NCI-H1417 treated with DMSO at 0.1 percent for 48 hours (cell line): ENCODE results near the gene SPI1.
A peak's percentile ranks its signal among the peaks of the same experiment; 100 is the strongest.

Experiments used
- DNase-seq: peaks from one replicate; lab custom pipeline; 2025; lab: John Stamatoyannopoulos, UW

The SPI1 gene

DNA sequence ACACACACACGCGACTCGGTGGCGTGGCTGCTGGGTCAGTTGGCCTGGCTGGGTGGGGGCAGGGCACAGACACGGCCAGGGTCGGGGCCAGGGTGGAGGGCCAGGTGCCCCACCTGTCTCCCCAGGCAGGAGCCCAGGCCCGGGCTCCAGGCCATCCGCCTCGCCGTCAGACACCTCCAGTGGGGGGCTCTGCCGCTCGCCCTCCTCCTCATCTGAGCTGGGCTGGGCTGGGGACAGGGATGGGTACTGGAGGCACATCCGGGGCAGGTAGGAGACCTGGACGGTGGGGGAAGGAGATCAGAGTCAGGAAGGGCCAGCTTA is 19.7 kb downstream of the SPI1 start:
- no peak for DNase-seq

DNA sequence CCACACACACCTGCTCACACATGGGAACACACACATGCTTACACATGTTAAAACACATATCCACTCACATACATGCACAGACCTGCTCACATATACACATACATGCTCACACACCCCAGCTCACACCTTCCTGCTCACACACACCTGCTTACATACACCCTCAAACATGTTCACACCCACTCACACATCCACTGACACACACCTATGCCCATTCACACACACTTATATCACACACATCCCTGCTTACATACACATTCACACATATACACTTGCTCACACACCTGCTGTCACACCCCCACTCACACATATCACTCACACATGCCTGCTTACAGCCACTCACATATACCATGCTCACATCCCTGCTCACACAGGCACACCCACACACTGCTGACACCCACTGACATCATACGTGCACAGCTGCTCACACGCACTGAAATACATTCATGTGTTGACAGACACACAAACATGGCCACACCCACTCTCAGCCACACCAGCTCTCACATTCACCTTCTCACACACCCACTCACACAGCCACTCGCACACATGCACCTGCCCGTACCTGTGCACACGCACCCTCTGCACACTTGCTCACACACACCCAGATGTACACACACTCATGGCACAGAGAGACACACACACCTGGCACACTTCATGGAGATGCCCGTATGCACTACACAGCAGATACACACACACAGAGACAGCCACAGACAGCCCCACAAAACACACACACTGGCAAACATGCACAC is 20.2 kb downstream of the SPI1 start:
- DNase-seq: no peak

DNA sequence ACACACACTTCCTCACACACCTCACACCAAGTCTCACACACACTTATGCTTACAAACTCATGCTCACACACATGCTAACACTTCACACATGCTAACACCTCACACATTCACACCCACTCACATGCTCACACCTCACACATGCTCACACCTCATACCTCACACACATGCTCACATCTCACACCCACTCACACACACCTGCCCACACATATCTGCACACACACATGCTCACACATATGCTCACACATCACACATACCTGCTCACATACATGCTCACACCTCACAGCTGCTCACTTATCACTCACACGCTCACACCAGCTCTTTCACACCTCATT is 21.4 kb downstream of the SPI1 start:
- DNase-seq: no peak

DNA sequence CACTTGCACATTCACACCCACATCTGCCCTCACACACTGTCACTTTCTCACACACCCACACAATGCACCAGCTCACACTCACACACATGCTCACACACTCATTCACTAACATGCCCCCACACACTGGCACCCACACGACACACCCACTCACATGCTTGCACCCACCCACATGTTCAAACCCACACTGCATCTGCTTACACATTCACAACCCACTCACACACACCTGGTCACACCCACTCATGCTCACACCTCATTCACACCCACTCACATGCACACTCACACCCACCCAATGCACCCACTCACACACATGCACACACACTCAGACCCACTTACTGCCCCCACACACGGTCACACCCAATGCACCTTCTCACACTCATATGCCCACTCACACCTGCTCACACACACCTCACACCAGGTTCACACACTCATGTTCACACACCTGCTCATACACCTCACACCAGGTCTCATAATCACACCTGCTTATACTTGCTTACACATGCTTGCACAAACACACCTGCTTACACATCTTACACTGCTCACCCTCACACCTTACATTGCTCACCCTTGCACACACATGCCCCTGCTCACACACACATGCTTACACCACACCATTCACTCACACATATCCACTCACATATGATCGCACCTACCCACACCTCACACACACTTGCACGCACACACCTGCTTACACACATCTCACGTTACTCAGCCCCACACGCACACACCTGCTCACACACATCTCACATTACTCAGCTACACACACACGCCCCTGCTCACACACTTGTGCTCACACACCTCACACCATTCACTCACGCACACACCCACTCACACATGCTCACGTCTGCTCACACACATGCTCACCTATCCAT is 22.0 kb downstream of the SPI1 start:
- DNase-seq: no peak

DNA sequence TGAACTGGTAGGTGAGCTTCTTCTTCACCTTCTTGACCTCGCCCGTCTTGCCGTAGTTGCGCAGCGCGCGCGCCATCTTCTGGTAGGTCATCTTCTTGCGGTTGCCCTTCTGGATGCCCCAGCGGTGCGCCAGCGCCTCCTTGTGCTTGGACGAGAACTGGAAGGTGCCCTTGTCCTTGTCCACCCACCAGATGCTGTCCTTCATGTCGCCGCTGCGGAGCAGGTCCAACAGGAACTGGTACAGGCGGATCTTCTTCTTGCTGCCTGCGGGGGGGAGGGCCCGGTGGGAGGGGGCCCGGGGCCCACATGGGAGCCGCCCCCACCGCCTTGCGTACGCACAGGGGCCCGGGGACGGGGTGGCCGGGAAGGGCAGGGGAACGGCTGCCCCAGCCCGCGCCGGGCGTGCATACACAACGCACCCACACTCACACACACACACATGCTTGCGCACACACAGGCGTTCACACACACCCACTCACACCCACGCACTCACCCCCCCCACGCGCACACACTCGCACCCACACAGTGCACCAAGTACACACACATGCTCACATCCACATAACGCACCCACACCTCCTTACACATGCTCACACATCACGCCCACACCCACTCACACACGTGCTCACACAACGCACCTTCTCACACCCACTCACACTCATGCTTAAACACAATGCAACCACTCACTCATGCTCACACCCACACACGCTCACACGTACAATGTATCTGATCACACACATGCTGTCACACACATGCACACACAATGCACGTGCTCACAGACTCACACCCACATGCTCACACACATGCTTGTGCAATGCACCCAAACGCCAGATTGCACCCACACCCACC is 22.8 kb downstream of the SPI1 start:
- peak; percentile 82 for DNase-seq

DNA sequence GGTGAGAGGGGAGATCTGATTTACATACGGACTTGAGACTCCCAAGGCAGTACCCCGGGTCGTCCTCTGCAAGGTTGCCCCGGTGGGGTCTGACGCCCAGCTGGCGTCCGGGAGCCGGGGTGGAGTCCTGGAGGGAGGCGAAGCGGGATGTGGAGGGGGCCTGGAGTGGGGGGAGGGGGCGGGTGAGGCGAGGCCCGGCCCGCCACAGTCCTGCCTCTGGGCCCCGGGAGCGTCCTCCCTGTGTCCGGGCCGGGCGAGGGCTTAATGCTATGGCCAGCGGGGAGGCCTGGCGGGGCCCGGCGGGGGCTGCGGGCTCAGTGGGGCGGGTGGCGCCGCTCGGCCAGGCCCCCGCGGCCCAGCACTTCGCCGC is 23.4 kb downstream of the SPI1 start:
- DNase-seq: no peak

DNA sequence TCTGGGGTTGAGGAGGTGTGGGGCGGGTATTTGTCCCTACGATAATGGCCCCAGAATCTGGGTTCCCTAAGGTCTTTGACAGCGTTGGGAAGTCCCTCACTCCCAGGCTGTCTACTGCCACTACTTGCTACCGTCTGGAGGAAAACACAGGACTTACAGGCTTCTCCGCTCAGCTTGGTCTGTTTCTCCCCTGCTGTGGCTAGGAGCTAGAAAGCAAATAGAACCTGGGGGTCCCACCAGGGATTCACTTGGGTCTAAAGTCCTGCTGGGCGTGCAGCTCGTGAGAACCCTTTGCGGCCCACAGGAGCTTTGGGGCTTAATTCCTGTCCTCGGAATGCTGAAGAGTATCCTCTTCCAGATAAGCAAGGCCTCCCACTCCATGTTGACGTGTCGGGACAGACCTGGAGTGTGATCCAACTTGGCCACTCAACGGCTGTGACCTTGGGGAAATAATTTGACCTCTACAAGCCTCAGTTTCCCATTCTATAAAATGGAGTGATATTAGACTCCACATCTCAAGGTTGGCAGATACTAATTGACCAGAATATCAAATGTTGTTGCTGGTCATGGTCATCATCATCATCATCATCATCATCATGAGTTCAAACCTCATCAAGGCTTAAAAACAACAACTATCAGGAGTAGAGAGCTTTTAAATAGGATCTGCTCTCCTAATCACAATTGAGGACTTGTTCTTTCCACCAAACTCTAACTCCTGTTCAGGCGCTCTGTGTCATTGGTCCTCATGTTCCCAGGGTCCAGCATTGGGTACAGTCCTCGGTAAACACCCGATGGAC is 24.2 kb downstream of the SPI1 start:
- no peak for DNase-seq

DNA sequence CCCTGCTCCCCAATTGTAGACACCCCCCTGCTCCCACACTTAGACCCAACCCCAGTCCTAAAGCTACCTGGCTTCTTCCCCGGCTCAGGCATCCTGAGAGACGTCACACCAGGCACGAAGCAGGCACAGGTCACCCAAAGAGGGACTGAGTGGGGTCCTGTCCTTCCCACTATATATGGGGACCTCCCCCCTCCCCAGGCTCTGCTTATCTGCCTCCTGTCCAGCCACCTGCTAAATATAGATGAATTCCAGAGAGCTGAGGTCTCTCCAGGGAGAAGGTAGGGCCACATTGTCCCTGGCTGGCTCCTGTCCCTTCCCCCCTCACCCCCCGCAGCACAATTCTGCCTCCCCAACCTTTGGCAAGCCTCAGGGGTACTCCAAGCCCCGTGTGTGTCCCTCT is 25.8 kb downstream of the SPI1 start, which contains the start of gene MYBPC3:
Gene MYBPC3 (minus strand): TSS at position 147 of the 400 bp plus-strand sequence. CDS start 55 bp downstream, at position 92.
- DNase-seq: no peak

DNA sequence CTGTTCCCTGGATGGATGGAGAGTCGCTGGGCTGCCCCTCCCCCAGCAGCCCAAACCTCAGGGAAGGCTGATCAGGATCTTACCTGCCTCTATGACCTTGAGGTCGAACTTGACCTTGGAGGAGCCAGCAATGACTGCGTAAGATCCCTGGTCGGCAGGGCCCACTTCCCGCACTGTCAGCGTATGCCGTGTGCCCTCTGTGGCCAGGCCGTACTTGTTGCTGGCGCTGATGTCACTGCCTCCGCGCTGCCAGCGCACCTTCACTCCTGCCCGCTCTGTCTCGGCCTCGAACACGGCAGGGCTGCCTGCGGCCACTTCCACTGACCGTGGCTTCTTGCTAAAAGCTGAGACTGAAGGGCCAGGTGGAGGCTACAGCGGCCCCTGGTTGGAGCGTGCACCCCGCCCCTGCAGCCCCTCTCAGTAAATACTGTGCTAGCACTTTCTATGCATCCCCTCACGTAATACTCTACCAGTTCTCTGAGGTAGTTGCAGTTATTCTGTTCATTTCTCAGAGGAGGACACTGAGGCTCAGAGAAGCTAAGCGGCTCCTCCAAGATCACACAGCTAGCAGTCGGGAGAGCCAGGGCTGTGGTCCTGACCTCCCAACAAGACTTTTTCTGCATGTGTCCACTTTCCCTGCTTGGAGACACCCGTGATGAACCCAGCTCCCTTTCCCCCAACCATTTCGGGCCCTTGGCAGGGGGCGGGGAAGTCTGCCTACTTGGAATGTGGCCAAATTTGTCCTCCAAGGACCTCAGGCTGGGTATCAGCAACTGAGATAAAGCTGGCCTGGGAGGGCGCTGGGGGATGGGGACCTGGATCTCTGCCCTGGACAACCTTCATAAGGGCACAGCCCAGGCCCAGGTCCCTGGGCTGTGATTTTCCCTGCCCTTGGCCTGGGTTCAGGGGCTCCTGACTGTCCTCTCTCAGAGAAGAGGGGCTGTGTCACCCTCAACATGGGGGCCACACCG is 26.9 kb downstream of the SPI1 start:
- no peak for DNase-seq

DNA sequence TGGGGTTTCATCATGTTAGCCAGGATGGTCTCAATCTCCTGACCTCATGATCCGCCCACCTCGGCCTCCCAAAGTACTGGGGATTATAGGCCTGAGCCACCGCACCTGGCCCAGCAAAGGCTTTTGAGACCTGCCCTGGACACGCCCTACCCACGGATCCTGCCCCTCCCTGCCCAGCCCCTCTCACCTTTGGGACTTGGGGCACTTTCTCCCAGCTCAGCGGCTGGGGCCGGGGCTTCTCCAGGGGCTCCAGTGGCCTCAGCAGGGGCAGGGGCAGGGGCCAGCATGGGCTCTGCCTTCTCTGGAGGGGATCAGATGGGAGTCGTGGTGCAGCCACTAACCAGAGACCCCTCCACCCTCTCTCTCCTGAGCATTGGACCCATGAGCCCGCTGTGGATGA is 28.0 kb downstream of the SPI1 start:
- no peak for DNase-seq

DNA sequence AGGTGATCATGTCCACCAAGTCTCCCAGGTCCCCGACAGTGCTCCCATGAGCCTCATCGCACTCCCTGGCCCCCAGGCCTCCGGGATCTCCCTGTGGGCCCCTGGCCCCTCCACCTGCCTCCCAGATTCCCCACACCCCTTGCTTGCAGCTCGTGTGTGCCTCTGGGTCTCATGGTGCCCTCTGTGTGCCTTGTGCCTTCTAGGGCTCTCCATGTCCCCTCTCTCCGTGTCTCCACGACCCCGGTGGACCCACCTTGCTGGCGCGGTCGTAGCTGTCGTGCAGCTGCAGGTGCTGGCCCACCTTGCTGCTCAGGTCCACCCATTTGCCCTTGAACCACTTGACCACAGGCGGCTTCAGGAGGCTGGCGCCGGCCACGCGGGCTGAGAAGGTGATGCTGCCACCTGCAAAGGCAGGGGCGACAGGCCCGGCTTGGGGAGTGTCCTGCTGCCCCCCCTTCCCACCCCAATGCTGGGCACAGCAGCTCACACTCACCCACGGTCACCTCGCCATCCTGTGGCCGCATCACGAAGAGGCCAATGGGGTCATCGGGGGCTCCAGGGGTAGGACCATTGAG is 28.7 kb downstream of the SPI1 start:
- DNase-seq: no peak

DNA sequence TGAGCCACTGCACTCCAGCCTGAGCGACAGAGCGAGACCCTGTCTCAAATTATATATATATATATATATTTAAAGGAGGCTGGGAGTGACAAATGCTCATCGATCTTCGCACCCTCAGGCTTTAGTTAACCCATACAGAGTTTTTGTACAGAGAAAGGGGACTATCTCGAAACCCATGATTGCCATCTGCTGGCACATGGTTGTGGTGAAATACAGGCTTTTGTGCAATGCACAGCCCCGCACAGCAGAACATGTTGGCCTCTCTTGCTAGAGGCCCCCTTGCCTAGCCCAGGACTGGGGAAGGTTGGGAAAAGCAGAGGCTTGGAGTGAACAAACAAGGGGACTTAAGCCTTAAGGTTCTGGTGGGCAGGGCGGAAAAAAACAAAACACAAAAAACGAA is 29.5 kb downstream of the SPI1 start:
- DNase-seq: no peak

DNA sequence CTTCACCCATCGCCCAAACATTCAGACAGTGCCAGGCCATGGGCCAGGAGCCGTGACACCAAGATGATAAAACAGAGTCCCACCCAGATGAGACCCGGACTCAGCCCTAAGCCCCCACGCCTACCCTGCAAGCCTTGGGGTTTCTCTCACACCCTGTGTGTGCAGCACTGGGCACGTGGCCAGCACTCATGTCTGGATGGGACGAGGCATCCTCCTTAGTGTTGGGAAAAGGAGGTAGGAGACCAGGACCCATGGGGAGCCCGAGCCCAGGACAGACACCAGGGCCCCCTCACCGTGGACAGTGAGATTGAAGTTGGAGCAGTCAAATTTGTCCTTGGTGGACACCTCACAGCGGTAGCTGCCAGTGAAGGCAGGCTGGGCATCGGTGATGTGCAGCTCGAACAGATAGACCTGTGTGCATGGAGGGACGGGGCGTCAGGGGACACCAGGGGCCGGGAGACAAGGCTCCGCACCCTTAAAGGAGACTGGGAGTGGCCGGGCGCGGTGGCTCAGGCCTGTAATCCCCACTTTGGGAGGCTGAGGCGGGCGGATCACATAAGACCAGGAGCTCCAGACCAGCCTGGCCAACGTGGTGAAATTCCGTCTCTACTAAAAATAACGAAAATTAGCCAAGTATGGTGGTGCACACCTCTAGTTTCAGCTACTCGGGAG is 30.1 kb downstream of the SPI1 start:
- no peak for DNase-seq

DNA sequence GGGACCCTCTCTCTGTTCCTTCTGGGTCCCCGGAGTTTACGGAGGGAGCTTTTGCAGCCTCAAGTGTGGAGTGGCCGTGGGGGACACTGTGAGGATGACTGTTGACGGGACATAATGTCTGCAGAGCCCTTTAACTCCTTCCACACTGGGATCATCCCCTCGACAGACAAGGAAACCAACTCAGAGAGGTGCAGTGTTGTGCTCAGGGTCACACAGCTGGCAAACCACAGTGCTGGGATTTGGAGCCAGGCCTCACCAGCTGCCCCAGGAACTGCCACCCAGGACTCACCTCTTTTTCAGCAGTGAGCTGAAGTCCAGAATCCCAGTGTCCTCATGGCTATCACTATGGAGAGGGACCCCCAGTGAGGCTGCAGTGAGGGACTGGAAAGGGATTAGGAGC is 31.2 kb downstream of the SPI1 start:
- DNase-seq: no peak

DNA sequence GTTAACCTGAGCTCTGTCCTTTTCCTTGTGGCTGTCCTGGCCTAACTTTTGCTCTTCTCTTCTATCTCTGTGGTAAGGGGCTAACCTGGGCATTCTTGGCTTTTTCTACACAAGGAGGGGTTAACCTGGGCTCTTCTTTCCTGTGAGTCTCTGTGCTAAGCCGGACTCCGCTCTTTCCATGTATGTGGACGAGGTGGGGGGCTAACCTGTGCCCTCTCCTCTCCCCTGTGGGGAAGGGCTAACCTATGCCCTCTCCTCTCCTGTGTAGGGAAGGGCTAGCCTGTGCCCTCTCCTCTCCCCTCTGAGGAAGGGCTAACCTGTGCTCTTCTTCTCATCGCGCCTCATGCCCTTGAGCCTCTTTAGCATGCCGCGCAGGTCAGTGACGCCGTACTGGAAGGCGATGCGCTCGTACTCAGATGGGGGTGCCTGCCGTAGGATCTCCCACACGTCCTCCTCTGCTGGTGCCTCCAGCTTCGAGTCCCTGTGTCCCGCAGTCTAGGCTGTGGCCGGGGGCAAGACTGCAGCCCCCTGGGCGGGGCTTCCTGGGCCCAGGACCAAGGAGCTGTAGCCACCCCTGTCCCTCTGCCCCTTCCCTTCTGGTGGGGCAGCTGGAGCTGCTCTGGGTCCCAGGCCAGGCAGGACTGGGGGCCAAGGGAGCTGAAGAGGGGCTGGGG is 32.3 kb downstream of the SPI1 start:
- DNase-seq: no peak

DNA sequence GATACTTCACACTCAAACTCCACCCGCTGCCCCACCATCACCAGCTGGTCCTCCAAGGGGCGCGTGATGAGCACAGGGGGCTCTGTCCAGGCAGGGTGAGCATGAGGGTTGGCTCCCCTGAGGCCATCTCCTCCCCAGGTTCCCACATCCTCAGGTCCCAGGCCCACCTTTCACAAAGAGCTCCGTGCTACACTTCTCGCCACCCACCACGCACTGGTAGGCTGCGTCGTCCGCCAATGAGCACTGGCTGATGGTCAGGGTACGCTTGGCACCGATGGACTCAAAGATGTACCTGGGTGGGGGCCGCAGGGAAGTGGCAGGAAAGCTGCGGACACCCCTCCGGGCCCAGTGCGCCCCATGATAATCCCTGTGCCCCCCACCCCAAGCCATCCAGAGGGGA is 35.5 kb downstream of the SPI1 start:
- DNase-seq: no peak

DNA sequence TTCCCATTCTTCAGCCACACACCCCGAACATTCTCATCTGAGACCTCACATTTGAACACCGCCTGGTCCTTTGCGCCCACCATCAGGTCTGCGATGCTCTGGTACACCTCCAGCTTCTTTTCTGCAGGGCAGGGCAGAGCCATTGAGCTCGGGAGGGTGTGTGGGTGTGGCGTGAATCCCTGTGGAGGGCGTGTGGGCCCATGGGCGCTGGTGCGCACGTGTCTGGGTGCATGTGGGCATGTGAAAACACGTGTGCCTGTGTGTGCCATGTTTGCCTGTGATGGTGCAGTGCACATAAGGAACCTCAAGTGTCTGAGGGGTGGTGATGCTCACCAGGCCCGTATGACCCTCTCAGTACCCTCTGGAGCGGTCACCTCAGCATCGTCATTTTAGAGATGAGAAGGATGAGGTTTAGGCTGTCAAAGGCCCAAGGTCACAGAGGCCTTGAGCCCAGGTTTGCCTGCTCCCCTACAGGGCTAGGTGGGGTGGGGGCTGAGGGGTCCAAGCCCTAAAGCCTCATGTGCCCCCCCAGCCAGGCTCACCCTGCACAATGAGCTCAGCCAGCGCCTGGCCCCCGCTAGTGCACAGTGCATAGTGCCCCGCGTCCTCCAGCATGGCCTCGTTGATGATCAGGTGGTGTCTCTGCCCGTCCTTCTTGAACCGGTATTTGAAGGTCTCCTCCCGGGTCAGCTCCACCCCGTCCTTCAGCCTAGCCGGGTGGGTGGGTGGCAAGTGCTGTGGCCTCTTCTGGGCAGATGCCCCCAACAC is 36.1 kb downstream of the SPI1 start:
- no peak for DNase-seq

DNA sequence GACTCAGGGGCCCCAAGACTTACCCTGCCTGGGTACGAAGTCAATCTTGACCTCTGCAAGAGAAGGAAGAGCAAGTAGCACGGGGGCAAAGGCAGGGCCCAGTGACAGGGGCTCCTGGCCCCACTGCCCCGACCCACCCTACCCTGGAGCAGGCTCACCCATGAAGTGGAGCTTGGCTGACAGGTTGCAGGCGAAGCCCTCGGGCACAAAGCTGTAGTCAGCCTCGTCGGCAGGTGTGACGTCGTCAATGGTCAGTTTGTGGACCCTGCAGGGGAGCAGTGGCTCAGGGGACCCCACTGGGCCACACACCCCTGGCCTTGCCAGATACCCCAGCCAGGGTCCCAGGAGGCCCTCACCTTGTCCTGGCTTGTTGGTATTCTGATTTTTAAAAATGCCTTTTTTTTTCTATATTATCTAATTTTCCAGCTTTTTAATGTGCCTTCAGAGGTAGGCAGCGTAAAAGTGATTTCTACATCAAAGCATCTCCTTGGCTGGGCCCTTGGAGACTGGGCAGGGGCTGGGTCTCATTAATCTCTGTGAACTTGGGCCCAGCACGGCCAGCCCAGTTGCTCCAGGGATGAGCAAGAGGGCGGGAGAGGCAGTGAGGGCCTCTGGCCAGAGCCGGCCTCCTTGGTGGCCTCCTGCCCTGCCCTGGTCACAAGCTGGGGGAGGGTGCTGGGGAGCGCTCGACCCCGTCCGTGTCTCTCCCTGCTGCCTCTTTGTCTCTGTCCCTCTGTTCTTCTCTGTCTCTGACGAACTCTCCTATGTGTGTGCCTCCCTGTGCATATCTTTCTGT is 37.2 kb downstream of the SPI1 start:
- DNase-seq: no peak
